HepG2 (cell line): ENCODE measurements around the gene GALNT10. TPM values are rescaled to one million over a fixed set of nuclear protein-coding genes. Genes with fewer than 3 reads are reported as not detected.

ENCODE experiments used
- ATAC-seq: fragments of 200-7000 bp; cut with Tn5 transposase; 3 replicates; pipeline ENCODE4 v1.9.1; 2020; ENCODE audit warnings: mild to moderate bottlenecking, moderate library complexity
- BruUV-seq: library from RNA; stranded (reverse); fragments of 400-500 nt; replicated peaks from 2 replicates; lab custom pipeline; 2021; lab: Mats Ljungman, UMichigan
- CTCF ChIA-PET: fragments of 300-600 bp; formaldehyde crosslinking; extraction: SDS; loops from one replicate; lab custom pipeline; 2021; ENCODE audit warnings: low total read pairs, inconsistent platforms, low intra/inter-chr PET ratio; lab: Yijun Ruan, JAX
- POLR2A ChIA-PET: fragments of 350-600 bp; sonication (Branson Sonifier 250); formaldehyde crosslinking; loops from one replicate; lab custom pipeline; 2020; ENCODE audit warnings: antibody characterized with exemption, inconsistent platforms; lab: Yijun Ruan, JAX
- DNase-seq: peaks from one replicate; pipeline ENCODE4 v3.0.0-alpha.2; 2015; ENCODE audit warnings: low spot score
- FAIRE-seq: peaks from 3 replicates; lab custom pipeline; 2011; peaks lifted over from hg19 to GRCh38; lab: Jason Lieb, UNC
- H2AFZ ChIP-seq: one replicate; pipeline ENCODE4 v1.6.1; 2011; ENCODE audit warnings: low read length, inconsistent platforms
- H3K27ac ChIP-seq: fragments of 300-600 bp; 3 replicates; pipeline ENCODE4 v1.8.0; 2011; ENCODE audit warnings: mixed run types, mild to moderate bottlenecking, mixed read lengths, low read length, inconsistent platforms; ENCODE audit not compliant: insufficient read depth; ENCODE audit errors: extremely low read length
- H3K27me3 ChIP-seq, 2 experiments: fragments of 200-600 bp in 1 of 2; 2 replicates in 1 of 2; 3 replicates in 1 of 2; pipeline versions ENCODE4 v1.6.0 to v1.8.0; 2011; ENCODE audit warnings: low read length in 2 of 2, mild to moderate bottlenecking in 2 of 2, moderate library complexity in 2 of 2, inconsistent platforms in 1 of 2; ENCODE audit not compliant: insufficient read depth in 2 of 2, control insufficient read depth in 1 of 2
- H3K36me3 ChIP-seq, 2 experiments: fragments of 200-600 bp in 1 of 2; replicated peaks in 1 of 2; 2 replicates in 1 of 2; 3 replicates in 1 of 2; pipeline versions ENCODE4 v1.5.1 to v1.8.0; 2011; ENCODE audit warnings: low read length in 2 of 2, inconsistent platforms in 1 of 2; ENCODE audit not compliant: insufficient read depth in 2 of 2, control insufficient read depth in 1 of 2
- H3K4me1 ChIP-seq: 2 replicates; pipeline ENCODE4 v1.5.1; 2012; ENCODE audit warnings: low read length, inconsistent platforms; ENCODE audit not compliant: insufficient read depth
- H3K4me2 ChIP-seq: 2 replicates; pipeline ENCODE4 v1.6.0; 2011; ENCODE audit warnings: low read depth, low read length, inconsistent platforms
- H3K4me3 ChIP-seq, 3 experiments: fragments of 200-600 bp in 1 of 3; sonication (generic), shearing (Covaris generic) in 1 of 3; replicated peaks in 1 of 3; 2 replicates each; pipeline ENCODE4 v1.5.1; 2011 to 2016; ENCODE audit warnings: low read length in 3 of 3, inconsistent platforms in 2 of 3, low read depth in 2 of 3, mild to moderate bottlenecking in 2 of 3, control low read depth in 1 of 3, mixed read lengths in 1 of 3; ENCODE audit not compliant: insufficient read depth in 1 of 3
- H3K79me2 ChIP-seq: one replicate; pipeline ENCODE4 v1.6.1; 2011; ENCODE audit warnings: low read length, inconsistent platforms; ENCODE audit not compliant: insufficient read depth
- H3K9ac ChIP-seq: 2 replicates; pipeline ENCODE4 v1.6.0; 2011; ENCODE audit warnings: mild to moderate bottlenecking, low read depth, low read length, inconsistent platforms; ENCODE audit not compliant: insufficient read depth
- H3K9me3 ChIP-seq: 2 replicates; pipeline ENCODE4 v1.5.1; 2012; ENCODE audit warnings: mild to moderate bottlenecking, low read length
- H4K20me1 ChIP-seq: 2 replicates; pipeline ENCODE4 v1.6.0; 2011; ENCODE audit warnings: inconsistent platforms, mild to moderate bottlenecking, low read length, moderate library complexity; ENCODE audit not compliant: insufficient read depth
- NFYB ChIP-seq: sonication (generic); formaldehyde crosslinking; IDR thresholded peaks from 2 replicates; pipeline ENCODE4 v1.4.0; 2020; ENCODE audit warnings: missing genetic modification reagents
- RORA ChIP-seq: sonication (generic); formaldehyde crosslinking; IDR thresholded peaks from 2 replicates; pipeline ENCODE4 v1.5.0; 2020; ENCODE audit warnings: mild to moderate bottlenecking, missing genetic modification reagents, moderate library complexity
- SALL1 ChIP-seq: sonication (generic); formaldehyde crosslinking; IDR thresholded peaks from 2 replicates; pipeline ENCODE4 v1.8.0; 2022; ENCODE audit warnings: mild to moderate bottlenecking, missing genetic modification reagents
- SMAD1 ChIP-seq: sonication (generic); formaldehyde crosslinking; IDR thresholded peaks from 2 replicates; pipeline ENCODE4 v1.4.0; 2020; ENCODE audit warnings: missing genetic modification reagents, low read depth, mild to moderate bottlenecking, borderline replicate concordance
- ZNF10 ChIP-seq: sonication (generic); formaldehyde crosslinking; IDR thresholded peaks from 2 replicates; pipeline ENCODE4 v1.4.0; 2020; ENCODE audit warnings: mild to moderate bottlenecking, low read depth, missing genetic modification reagents, borderline replicate concordance
- ZNF451 ChIP-seq: sonication (generic); formaldehyde crosslinking; IDR thresholded peaks from 2 replicates; pipeline ENCODE4 v1.5.0; 2020; ENCODE audit warnings: mild to moderate bottlenecking, missing genetic modification reagents
- ZNF746 ChIP-seq: sonication (generic); formaldehyde crosslinking; IDR thresholded peaks from 2 replicates; pipeline ENCODE4 v1.8.0; 2022; ENCODE audit warnings: mild to moderate bottlenecking, missing genetic modification reagents
- ZNF773 ChIP-seq: sonication (generic); formaldehyde crosslinking; IDR thresholded peaks from 2 replicates; pipeline ENCODE4 v1.4.0; 2020; ENCODE audit warnings: missing genetic modification reagents, borderline replicate concordance
- WGBS: methylation state at CpG from one replicate; pipeline ENCODE4 v1.1.6; 2017; ENCODE audit warnings: low lambda C conversion rate; 5-methylcytosine and 5-hydroxymethylcytosine counted together
- in situ Hi-C: cut with HindIII; loops from 2 replicates; pipeline ENCODE4 v1.10.0; 2017; ENCODE audit warnings: low pct_unique_long_range_greater_than_20kb; ENCODE audit not compliant: extremely low pct_ligation_motif_present
- intact Hi-C: fragments of 100-400 bp; cut with micrococcal nuclease; formaldehyde crosslinking; loops from one replicate; pipeline ENCODE4 v1.10.0; 2022; ENCODE audit not compliant: unreplicated experiment
- polyA plus RNA-seq, 8 experiments: library from polyadenylated mRNA; depleted of rRNA in 3 of 8; stranded (reverse) in 7 of 8; unstranded in 1 of 8; fragments of >200 nt; fragmentation: Illumina TruSeq in 4 of 8; extraction: Trizol in 4 of 8; gene quantifications; 2 replicates each; pipeline versions ENCODE4 v1.2.1 to v1.2.3, GENCODE V29; 2011 to 2016; ENCODE audit warnings: low read depth in 4 of 8, missing spikeins in 1 of 8, mixed read lengths in 1 of 8; ENCODE audit not compliant: insufficient read depth in 1 of 8
- total RNA-seq, 5 experiments: library from RNA; depleted of rRNA; stranded (reverse); fragments of >200 nt; fragmentation: Illumina TruSeq; extraction: Trizol; gene quantifications; 2 replicates each; pipeline ENCODE4 v1.2.3, GENCODE V29; 2016; ENCODE audit warnings: low read depth in 1 of 5
- TF ChIP-seq, protein P1 (sequence below): sonication (generic); formaldehyde crosslinking; IDR thresholded peaks from 2 replicates; pipeline ENCODE4 v1.4.0; 2020; ENCODE audit warnings: missing genetic modification reagents
- TF ChIP-seq, protein P2 (sequence below): sonication (generic); formaldehyde crosslinking; IDR thresholded peaks from 2 replicates; pipeline ENCODE4; 2020; ENCODE audit warnings: missing genetic modification reagents, mild to moderate bottlenecking, borderline replicate concordance
- TF ChIP-seq, protein P3 (sequence below): sonication (generic); formaldehyde crosslinking; IDR thresholded peaks from 2 replicates; pipeline ENCODE4 v1.4.0; 2020; ENCODE audit warnings: missing genetic modification reagents
- TF ChIP-seq, protein P4 (sequence below): sonication (generic); formaldehyde crosslinking; IDR thresholded peaks from 2 replicates; pipeline ENCODE4 v1.4.0; 2020; ENCODE audit warnings: missing genetic modification reagents
- TF ChIP-seq, protein P5 (sequence below): sonication (generic); formaldehyde crosslinking; IDR thresholded peaks from 2 replicates; pipeline ENCODE4 v1.5.1; 2020; ENCODE audit warnings: missing genetic modification reagents, mild to moderate bottlenecking, borderline replicate concordance
- TF ChIP-seq, protein P6 (sequence below): sonication (generic); formaldehyde crosslinking; IDR thresholded peaks from 2 replicates; pipeline ENCODE4 v1.4.0; 2020; ENCODE audit warnings: mild to moderate bottlenecking, missing genetic modification reagents

The GALNT10 gene
- total and polyA plus RNA-seq, 2 of the 13 experiments (the other 11 are each of a cell fraction or from before 2014, with no cell fraction given), result 8.1 to 11.2 TPM

DNA sequence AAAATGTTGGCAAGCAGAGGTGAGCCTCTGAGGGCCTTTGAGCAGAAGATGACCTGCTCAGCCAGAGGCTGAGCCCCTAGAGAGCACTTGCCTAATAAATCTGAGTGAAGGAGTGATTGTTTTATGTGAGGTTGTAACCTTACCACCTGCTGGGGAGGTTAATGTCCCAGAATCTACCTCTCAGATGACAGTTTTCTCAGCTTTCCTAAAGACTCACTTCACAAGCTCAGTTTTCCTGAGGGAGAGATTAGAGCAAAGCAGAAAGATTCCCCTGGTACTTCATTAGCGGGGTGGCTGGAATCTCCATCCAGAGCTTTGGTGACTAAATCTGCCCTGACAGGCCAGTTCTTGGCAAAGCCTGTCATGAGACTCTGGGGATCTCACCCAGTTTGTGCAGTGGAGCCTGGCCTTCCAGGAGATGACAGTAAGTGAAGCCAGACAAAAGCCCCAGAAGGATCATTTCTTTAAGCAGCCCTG lies 48.8 kb upstream of the GALNT10 start:
- Histone ChIP-seq H4K20me1 (no peaks in the 10 kb centered on the region), H2AFZ (no peak overlapping the region), H3K9ac (no peak overlapping the region), H3K79me2 (no peaks in the 10 kb centered on the region), H3K9me3 (no peaks in the 10 kb centered on the region), H3K4me3 (no peak overlapping the region), H3K4me2 (no peak overlapping the region), H3K27me3 (peaks cover 0 to 3% of the 10 kb centered on the region in 2 experiments; a peak in 2 of 5 replicates), H3K36me3 (no peaks in the 10 kb centered on the region), H3K27ac (no peak overlapping the region), H3K4me1 (no peaks in the 10 kb centered on the region)
- in situ Hi-C loops, result no loop called here
- BruUV-seq, result no TSS peak
- FAIRE-seq (no peak), DNase-seq (no peak), ATAC-seq (no peak)
- intact Hi-C loops, result no loop called here
- ChIA-PET CTCF (no interaction called here), POLR2A (no interaction called here)
- no CpG with 5 or more reads among the region's 1 CpG for WGBS
- TF ChIP-seq RORA (no peak), SMAD1 (CRISPR knock-in tag) (no peak), ZNF10 (CRISPR knock-in tag) (no peak), SALL1 (CRISPR knock-in tag) (no peak), ZNF746 (CRISPR knock-in tag) (no peak), NFYB (no peak), ZNF773 (no peak), ZNF451 (no peak)
- TF ChIP-seq, protein P1, sequence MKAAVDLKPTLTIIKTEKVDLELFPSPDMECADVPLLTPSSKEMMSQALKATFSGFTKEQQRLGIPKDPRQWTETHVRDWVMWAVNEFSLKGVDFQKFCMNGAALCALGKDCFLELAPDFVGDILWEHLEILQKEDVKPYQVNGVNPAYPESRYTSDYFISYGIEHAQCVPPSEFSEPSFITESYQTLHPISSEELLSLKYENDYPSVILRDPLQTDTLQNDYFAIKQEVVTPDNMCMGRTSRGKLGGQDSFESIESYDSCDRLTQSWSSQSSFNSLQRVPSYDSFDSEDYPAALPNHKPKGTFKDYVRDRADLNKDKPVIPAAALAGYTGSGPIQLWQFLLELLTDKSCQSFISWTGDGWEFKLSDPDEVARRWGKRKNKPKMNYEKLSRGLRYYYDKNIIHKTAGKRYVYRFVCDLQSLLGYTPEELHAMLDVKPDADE (CRISPR knock-in tag), result no peak
- TF ChIP-seq, protein P2, sequence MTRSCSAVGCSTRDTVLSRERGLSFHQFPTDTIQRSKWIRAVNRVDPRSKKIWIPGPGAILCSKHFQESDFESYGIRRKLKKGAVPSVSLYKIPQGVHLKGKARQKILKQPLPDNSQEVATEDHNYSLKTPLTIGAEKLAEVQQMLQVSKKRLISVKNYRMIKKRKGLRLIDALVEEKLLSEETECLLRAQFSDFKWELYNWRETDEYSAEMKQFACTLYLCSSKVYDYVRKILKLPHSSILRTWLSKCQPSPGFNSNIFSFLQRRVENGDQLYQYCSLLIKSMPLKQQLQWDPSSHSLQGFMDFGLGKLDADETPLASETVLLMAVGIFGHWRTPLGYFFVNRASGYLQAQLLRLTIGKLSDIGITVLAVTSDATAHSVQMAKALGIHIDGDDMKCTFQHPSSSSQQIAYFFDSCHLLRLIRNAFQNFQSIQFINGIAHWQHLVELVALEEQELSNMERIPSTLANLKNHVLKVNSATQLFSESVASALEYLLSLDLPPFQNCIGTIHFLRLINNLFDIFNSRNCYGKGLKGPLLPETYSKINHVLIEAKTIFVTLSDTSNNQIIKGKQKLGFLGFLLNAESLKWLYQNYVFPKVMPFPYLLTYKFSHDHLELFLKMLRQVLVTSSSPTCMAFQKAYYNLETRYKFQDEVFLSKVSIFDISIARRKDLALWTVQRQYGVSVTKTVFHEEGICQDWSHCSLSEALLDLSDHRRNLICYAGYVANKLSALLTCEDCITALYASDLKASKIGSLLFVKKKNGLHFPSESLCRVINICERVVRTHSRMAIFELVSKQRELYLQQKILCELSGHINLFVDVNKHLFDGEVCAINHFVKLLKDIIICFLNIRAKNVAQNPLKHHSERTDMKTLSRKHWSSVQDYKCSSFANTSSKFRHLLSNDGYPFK (CRISPR knock-in tag), result no peak
- TF ChIP-seq, protein P3, sequence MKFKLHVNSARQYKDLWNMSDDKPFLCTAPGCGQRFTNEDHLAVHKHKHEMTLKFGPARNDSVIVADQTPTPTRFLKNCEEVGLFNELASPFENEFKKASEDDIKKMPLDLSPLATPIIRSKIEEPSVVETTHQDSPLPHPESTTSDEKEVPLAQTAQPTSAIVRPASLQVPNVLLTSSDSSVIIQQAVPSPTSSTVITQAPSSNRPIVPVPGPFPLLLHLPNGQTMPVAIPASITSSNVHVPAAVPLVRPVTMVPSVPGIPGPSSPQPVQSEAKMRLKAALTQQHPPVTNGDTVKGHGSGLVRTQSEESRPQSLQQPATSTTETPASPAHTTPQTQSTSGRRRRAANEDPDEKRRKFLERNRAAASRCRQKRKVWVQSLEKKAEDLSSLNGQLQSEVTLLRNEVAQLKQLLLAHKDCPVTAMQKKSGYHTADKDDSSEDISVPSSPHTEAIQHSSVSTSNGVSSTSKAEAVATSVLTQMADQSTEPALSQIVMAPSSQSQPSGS (CRISPR knock-in tag), result no peak
- TF ChIP-seq, protein P4, sequence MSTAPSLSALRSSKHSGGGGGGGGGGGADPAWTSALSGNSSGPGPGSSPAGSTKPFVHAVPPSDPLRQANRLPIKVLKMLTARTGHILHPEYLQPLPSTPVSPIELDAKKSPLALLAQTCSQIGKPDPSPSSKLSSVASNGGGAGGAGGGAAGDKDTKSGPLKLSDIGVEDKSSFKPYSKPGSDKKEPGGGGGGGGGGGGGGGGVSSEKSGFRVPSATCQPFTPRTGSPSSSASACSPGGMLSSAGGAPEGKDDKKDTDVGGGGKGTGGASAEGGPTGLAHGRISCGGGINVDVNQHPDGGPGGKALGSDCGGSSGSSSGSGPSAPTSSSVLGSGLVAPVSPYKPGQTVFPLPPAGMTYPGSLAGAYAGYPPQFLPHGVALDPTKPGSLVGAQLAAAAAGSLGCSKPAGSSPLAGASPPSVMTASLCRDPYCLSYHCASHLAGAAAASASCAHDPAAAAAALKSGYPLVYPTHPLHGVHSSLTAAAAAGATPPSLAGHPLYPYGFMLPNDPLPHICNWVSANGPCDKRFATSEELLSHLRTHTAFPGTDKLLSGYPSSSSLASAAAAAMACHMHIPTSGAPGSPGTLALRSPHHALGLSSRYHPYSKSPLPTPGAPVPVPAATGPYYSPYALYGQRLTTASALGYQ (CRISPR knock-in tag), result no peak
- TF ChIP-seq, protein P5, sequence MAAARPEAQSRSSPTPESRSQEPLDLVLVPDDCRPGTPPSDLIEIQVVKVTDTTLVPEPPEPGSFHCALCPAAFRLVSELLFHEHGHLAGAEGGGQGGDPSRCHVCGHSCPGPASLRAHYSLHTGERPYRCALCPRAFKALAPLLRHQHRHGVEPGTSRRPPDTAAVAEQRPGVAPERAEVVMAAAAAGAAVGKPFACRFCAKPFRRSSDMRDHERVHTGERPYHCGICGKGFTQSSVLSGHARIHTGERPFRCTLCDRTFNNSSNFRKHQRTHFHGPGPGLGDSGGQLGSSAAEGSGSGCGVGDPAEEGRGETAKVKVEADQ (CRISPR knock-in tag), result no peak
- TF ChIP-seq, protein P6, sequence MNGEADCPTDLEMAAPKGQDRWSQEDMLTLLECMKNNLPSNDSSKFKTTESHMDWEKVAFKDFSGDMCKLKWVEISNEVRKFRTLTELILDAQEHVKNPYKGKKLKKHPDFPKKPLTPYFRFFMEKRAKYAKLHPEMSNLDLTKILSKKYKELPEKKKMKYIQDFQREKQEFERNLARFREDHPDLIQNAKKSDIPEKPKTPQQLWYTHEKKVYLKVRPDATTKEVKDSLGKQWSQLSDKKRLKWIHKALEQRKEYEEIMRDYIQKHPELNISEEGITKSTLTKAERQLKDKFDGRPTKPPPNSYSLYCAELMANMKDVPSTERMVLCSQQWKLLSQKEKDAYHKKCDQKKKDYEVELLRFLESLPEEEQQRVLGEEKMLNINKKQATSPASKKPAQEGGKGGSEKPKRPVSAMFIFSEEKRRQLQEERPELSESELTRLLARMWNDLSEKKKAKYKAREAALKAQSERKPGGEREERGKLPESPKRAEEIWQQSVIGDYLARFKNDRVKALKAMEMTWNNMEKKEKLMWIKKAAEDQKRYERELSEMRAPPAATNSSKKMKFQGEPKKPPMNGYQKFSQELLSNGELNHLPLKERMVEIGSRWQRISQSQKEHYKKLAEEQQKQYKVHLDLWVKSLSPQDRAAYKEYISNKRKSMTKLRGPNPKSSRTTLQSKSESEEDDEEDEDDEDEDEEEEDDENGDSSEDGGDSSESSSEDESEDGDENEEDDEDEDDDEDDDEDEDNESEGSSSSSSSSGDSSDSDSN (CRISPR knock-in tag), result no peak
